PFSK-1 (cell line): Measurements from ENCODE around the gene PEX5.

ENCODE experiments used
- SIN3A ChIP-seq: IDR thresholded peaks from 2 replicates; pipeline ENCODE4 v1.6.1; 2012; ENCODE audit warnings: mild to moderate bottlenecking, low read length, moderate library complexity, borderline replicate concordance; ENCODE audit not compliant: insufficient read depth
- TF ChIP-seq, protein P1 (sequence below), 2 experiments: IDR thresholded peaks; 2 replicates each; pipeline versions ENCODE4 v1.6.1 to v1.8.0; 2011 to 2012; ENCODE audit warnings: low read depth in 2 of 2, low read length in 2 of 2, control low read depth in 1 of 2, inconsistent platforms in 1 of 2, mild to moderate bottlenecking in 1 of 2, moderate library complexity in 1 of 2; ENCODE audit not compliant: insufficient read depth in 1 of 2

DNA sequence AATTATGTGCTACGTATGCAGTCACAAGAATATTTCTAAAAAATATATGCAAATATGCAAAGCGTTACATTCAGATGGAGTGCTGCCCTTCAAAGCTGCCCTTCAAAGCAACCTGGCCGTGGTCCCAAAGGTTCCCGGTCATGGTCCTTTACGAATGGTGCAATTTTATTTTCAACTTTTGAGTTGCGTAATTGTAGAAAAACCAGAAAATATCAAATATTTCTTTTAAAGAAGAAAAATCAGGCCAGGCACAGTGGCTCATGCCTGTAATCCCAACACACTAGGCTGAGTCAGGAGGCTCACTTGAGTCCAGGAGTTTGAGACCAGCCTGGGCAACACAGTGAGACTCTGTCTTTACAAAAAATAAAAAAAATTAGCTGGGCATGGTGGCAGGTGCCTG lies 38.0 kb upstream of the PEX5 start:
- TF ChIP-seq, protein P1, sequence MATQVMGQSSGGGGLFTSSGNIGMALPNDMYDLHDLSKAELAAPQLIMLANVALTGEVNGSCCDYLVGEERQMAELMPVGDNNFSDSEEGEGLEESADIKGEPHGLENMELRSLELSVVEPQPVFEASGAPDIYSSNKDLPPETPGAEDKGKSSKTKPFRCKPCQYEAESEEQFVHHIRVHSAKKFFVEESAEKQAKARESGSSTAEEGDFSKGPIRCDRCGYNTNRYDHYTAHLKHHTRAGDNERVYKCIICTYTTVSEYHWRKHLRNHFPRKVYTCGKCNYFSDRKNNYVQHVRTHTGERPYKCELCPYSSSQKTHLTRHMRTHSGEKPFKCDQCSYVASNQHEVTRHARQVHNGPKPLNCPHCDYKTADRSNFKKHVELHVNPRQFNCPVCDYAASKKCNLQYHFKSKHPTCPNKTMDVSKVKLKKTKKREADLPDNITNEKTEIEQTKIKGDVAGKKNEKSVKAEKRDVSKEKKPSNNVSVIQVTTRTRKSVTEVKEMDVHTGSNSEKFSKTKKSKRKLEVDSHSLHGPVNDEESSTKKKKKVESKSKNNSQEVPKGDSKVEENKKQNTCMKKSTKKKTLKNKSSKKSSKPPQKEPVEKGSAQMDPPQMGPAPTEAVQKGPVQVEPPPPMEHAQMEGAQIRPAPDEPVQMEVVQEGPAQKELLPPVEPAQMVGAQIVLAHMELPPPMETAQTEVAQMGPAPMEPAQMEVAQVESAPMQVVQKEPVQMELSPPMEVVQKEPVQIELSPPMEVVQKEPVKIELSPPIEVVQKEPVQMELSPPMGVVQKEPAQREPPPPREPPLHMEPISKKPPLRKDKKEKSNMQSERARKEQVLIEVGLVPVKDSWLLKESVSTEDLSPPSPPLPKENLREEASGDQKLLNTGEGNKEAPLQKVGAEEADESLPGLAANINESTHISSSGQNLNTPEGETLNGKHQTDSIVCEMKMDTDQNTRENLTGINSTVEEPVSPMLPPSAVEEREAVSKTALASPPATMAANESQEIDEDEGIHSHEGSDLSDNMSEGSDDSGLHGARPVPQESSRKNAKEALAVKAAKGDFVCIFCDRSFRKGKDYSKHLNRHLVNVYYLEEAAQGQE (IDR thresholded peaks at IDR 0.05; ENCODE audit: insufficient read depth in 1 of 2, low read depth in 2 of 2, low read length in 2 of 2), result no peak
- TF ChIP-seq SIN3A, result no peak
